Progenitor cell of endocrine pancreas (in vitro differentiated cells): ENCODE data around the gene CSRNP3. TPM values are rescaled to one million over a fixed set of nuclear protein-coding genes. Genes with fewer than 3 reads are reported as not detected.

Source experiments
- DNase-seq: peaks from one replicate; pipeline ENCODE4 v3.0.0; 2021; ENCODE audit warnings: low spot score; ENCODE audit not compliant: unreplicated experiment
- H3K27ac Mint-ChIP-seq: 2 replicates; pipeline ENCODE4 v1.8.0; 2021; ENCODE audit warnings: mild to moderate bottlenecking, moderate library complexity, mixed read lengths
- H3K27me3 Mint-ChIP-seq: 2 replicates; pipeline ENCODE4 v1.8.0; 2021; ENCODE audit warnings: mixed read lengths
- H3K36me3 Mint-ChIP-seq: 2 replicates; pipeline ENCODE4 v1.8.0; 2022; ENCODE audit warnings: mixed read lengths; ENCODE audit not compliant: insufficient read depth
- H3K4me1 Mint-ChIP-seq: 2 replicates; pipeline ENCODE4 v1.8.0; 2021; ENCODE audit warnings: low read depth, mixed read lengths
- H3K4me3 Mint-ChIP-seq: 2 replicates; pipeline ENCODE4 v1.8.0; 2021; ENCODE audit warnings: low read depth, mild to moderate bottlenecking, moderate library complexity, mixed read lengths
- H3K9me3 Mint-ChIP-seq: 2 replicates; pipeline ENCODE4 v1.8.0; 2021; ENCODE audit warnings: low read depth, mixed read lengths
- CTCF ChIP-seq: fragments of 200-600 bp; sonication (generic); IDR thresholded peaks from one replicate; pipeline ENCODE4 v1.5.0; 2021; ENCODE audit warnings: antibody characterized with exemption, mild to moderate bottlenecking; ENCODE audit not compliant: unreplicated experiment
- total RNA-seq: library from RNA; stranded (reverse); gene quantifications from 2 replicates; pipeline ENCODE4 v1.2.1, GENCODE V29; 2021

Gene CSRNP3
- total RNA-seq, 1 donor from 2014 or later, result 10.7 TPM

GRCh38 chr2:165674780-165675179 is 205.3 kb downstream of the CSRNP3 start:
- no peak for TF ChIP-seq CTCF

GRCh38 chr2:165675551-165675968 is 206.1 kb downstream of the CSRNP3 start:
- Mint-ChIP-seq H3K27me3 (no peaks in the 10 kb centered on the region), H3K9me3 (peaks cover 7% of the 10 kb centered on the region), H3K4me3 (no peak overlapping the region), H3K36me3 (peaks cover 37% of the 10 kb centered on the region), H3K27ac (no peak overlapping the region), H3K4me1 (no peaks in the 10 kb centered on the region)
- TF ChIP-seq CTCF, result no peak
- DNase-seq, result no peak

More at GRCh38 chr2:165674780-165675179, 205.3 kb downstream of the CSRNP3 start:
- Mint-ChIP-seq H3K27me3 (no peaks in the 10 kb centered on the region), H3K4me3 (no peak overlapping the region), H3K36me3 (peaks cover 38% of the 10 kb centered on the region), H3K27ac (no peak overlapping the region), H3K9me3 (peaks cover 7% of the 10 kb centered on the region), H3K4me1 (no peaks in the 10 kb centered on the region)
- DNase-seq, result no peak

- no peak for DNase-seq
- Mint-ChIP-seq H3K36me3 (peaks cover 22% of the 10 kb centered on the region), H3K4me1 (no peaks in the 10 kb centered on the region), H3K27me3 (no peaks in the 10 kb centered on the region), H3K9me3 (no peaks in the 10 kb centered on the region), H3K4me3 (no peak overlapping the region), H3K27ac (no peak overlapping the region)
- no peak for TF ChIP-seq CTCF
Observed at GRCh38 chr2:165678882-165679281, 209.4 kb downstream of the CSRNP3 start.

GRCh38 chr2:165679621-165680020 is 210.1 kb downstream of the CSRNP3 start:
- DNase-seq, result no peak
- no peak overlapping the region for H3K4me3 Mint-ChIP-seq
- no peaks in the 10 kb centered on the region for H3K27me3 Mint-ChIP-seq
- TF ChIP-seq CTCF, result no peak
- peaks cover 22% of the 10 kb centered on the region for H3K36me3 Mint-ChIP-seq
- H3K9me3 Mint-ChIP-seq, result no peaks in the 10 kb centered on the region
- H3K4me1 Mint-ChIP-seq, result no peaks in the 10 kb centered on the region
- no peak overlapping the region for H3K27ac Mint-ChIP-seq

GRCh38 chr2:165681841-165682240 is 212.3 kb downstream of the CSRNP3 start:
- Mint-ChIP-seq H3K27ac (no peak overlapping the region), H3K27me3 (no peaks in the 10 kb centered on the region)

More at GRCh38 chr2:165681841-165682240, 212.3 kb downstream of the CSRNP3 start:
- H3K4me3 Mint-ChIP-seq, result no peak overlapping the region
- peaks cover 15% of the 10 kb centered on the region for H3K36me3 Mint-ChIP-seq
- no peaks in the 10 kb centered on the region for H3K9me3 Mint-ChIP-seq
- no peak for DNase-seq
- no peaks in the 10 kb centered on the region for H3K4me1 Mint-ChIP-seq
- TF ChIP-seq CTCF, result no peak
